Heart right ventricle (tissue), 16 donors: ENCODE results near the gene EPC2. TPM values are rescaled to one million over a fixed set of nuclear protein-coding genes. Genes with fewer than 3 reads are reported as not detected.

Experiments used
- ATAC-seq, 8 donors: fragments of 200-7000 bp; cut with Tn5 transposase; one replicate each; pipeline ENCODE4 v1.9.1; 2020; ENCODE audit warnings: mild to moderate bottlenecking in 8 of 8, moderate library complexity in 8 of 8, moderate number of reproducible peaks in 1 of 8
- DNase-seq, 2 donors: peaks; one replicate each; pipeline ENCODE4 v3.0.0-alpha.2; 2020
- H3K27ac ChIP-seq, 10 donors: fragments of 200-600 bp; sonication (generic) in 2 of 10; one replicate each; pipeline versions ENCODE4 v1.5.0 to v1.8.0; 2020 to 2022; ENCODE audit warnings: mild to moderate bottlenecking in 3 of 10
- H3K27me3 ChIP-seq, 7 donors: fragments of 200-600 bp; one replicate each; pipeline ENCODE4 v1.8.0; 2021 to 2022; ENCODE audit warnings: mild to moderate bottlenecking in 2 of 7
- H3K36me3 ChIP-seq, 9 donors: fragments of 200-600 bp; sonication (generic) in 1 of 9; one replicate each; pipeline versions ENCODE4 v1.5.0 to v1.8.0; 2020 to 2022; ENCODE audit warnings: mild to moderate bottlenecking in 2 of 9
- H3K4me1 ChIP-seq, 9 donors: fragments of 200-600 bp; sonication (generic) in 1 of 9; one replicate each; pipeline versions ENCODE4 v1.5.0 to v1.8.0; 2020 to 2022; ENCODE audit warnings: mild to moderate bottlenecking in 4 of 9
- H3K4me3 ChIP-seq, 10 donors: fragments of 200-600 bp; sonication (generic) in 2 of 10; one replicate each; pipeline versions ENCODE4 v1.5.0 to v1.8.0; 2020 to 2022; ENCODE audit warnings: mild to moderate bottlenecking in 7 of 10, moderate library complexity in 2 of 10
- H3K9me3 ChIP-seq, 11 donors: fragments of 200-600 bp in 10 of 11; sonication (generic) in 2 of 11; one replicate each; pipeline versions ENCODE4 v1.5.0 to v1.8.0; 2013 to 2022; ENCODE audit warnings: mild to moderate bottlenecking in 2 of 11, control low read depth in 1 of 11, moderate library complexity in 1 of 11
- CTCF ChIP-seq, 9 donors: fragments of 200-600 bp; sonication (generic) in 2 of 9; IDR thresholded peaks; one replicate each; pipeline versions ENCODE4 v1.5.0 to v1.8.0; 2021 to 2022; ENCODE audit warnings: antibody characterized with exemption in 9 of 9, mild to moderate bottlenecking in 5 of 9, moderate library complexity in 1 of 9
- WGBS, 2 donors: extraction: QIAGEN DNeasy Blood & Tissue Kit; methylation state at CpG; one replicate each; pipeline ENCODE4 v1.1.7; 2013; ENCODE audit warnings: inconsistent platforms in 1 of 2; 5-methylcytosine and 5-hydroxymethylcytosine counted together
- intact Hi-C, 10 donors: fragments of 100-400 bp; cut with DNase I; formaldehyde crosslinking; loops; one replicate each; pipeline versions ENCODE4 v1.11.1 to v1.14.2; 2022
- polyA plus RNA-seq, 2 donors: library from polyadenylated mRNA; stranded (reverse); fragments of 200-250 nt; gene quantifications; one replicate each; pipeline ENCODE4 v1.2.3, GENCODE V29; 2013
- total RNA-seq, 10 donors: library from RNA; stranded (reverse); fragmentation: NEBNext Ultra II Directional in 3 of 10; extraction: Animal tissue kit (Norgen Biotek cat#: 25700) in 3 of 10; gene quantifications; one replicate each; pipeline versions ENCODE4 v1.2.1 to v1.2.4, GENCODE V29; 2021 to 2023
- donor health status: Arrhythmogenic right ventricular cardiomyopathy.
- donor health status: ischemic (EF 13 %, LVEDD 7.1; RV severe dilation, severe dysfunction).
- donor health status: healthy with polysubstance abuse.
- donor health status: DM: no; HTN: yes; CAD: no.
- donor health status: DM: no; HTN: no; CAD: no.
- donor health status: ischemic (EF 25% LVEDD 6.9; RV normal size, moderate dysfunction).
- donor health status: ischemic (EF 25% LVEDD 5.7; RV mildly dilated, moderate dysfunction).
- donor health status: healthy.
- donor health status: DM: yes; HTN: yes; CAD: no.
- donor health status: Ischemic cardiomyopathy.
- donor health status: ischemic (EF 35%, LVEDD 5.7; RV mildly dilated, moderate dysfunction).
- donor health status: nonischemic (EF 11% LVEDD 7.7; RV severe dilation, severe dysfunction).
- donor health status: DM: yes; HTN: yes; CAD: no.
- donor health status: PGD.
- donor health status: ischemic (EF 29% LVEDD 5.4; RV normal size, mild dysfunction).
- donor health status: nonischemic (EF 23%, LVEDD 6.1; RV moderate dilation, normal function).

EPC2 gene
- total and polyA plus RNA-seq, 12 donors, result 5.5 to 28.8 (median 20.9) TPM

- 86% methylated on average over 3 of the region's 3 CpGs for WGBS, 2 donors
Measured at GRCh38 chr2:148829618-148830017, 185.1 kb downstream of the EPC2 start.

DNA sequence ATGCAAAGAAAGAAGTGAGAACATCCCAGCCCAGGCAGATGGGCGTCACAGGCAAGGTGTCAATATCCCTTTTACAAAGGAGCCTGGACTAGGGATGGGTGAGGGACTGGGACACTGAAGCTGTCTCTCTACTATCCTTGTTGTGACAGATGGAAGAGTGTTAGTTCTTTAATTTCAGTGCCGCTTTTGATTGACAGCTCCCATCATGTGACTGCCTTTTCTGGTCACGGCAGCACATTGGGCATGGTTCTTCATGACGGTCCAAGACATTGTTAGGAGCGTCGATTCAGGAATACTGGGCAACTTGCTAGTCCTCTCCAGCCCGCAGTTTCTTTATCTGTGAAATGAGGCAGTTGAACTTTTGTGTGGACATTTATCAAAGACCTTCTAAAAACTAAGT, 188.1 kb downstream of the EPC2 start:
- TF ChIP-seq CTCF (IDR thresholded peaks at IDR 0.05), result no peak
- ATAC-seq (no peak), DNase-seq (no peak)
- Histone ChIP-seq H3K4me3 (no peak overlapping the region), H3K27me3 (peaks cover 0 to 8% (median 0%) of the 10 kb centered on the region in 7 donors), H3K9me3 (peaks cover 0 to 5% (median 0%) of the 10 kb centered on the region in 11 donors), H3K27ac (no peak overlapping the region), H3K4me1 (no peaks in the 10 kb centered on the region), H3K36me3 (no peaks in the 10 kb centered on the region)
- 86 to 88% methylated on average over 7 of the region's 7 CpGs for WGBS, 2 donors
- intact Hi-C loops, result no loop called here

More at GRCh38 chr2:148829618-148830017, 185.1 kb downstream of the EPC2 start:
- no peaks in the 10 kb centered on the region for H3K9me3 ChIP-seq
- ATAC-seq (no peak), DNase-seq (no peak)
- intact Hi-C loops, result no loop called here
- peaks cover 0 to 4% (median 0%) of the 10 kb centered on the region in 7 donors for H3K27me3 ChIP-seq
- no peaks in the 10 kb centered on the region for H3K4me1 ChIP-seq
- H3K4me3 ChIP-seq, result no peak overlapping the region
- no peak overlapping the region for H3K27ac ChIP-seq
- no peak for TF ChIP-seq CTCF (IDR thresholded peaks at IDR 0.05)
- no peaks in the 10 kb centered on the region for H3K36me3 ChIP-seq

Other genes with a start within 250 kb of the EPC2 start
- gene KIF5C, start 230.5 kb downstream of the EPC2 start, total RNA-seq, result under 1 TPM; 0.21 to 0.94 (median 0.43) TPM
- under 1 TPM; 0.25 to 0.44 TPM for gene KIF5C, start 230.5 kb downstream of the EPC2 start, polyA plus RNA-seq